Endothelial cell of umbilical vein (primary cell): ENCODE measurements around the gene FAM193A. TPM values are rescaled to one million over a fixed set of nuclear protein-coding genes. Genes with fewer than 3 reads are reported as not detected.

Source experiments
- BruUV-seq: library from RNA; stranded (reverse); fragments of 400-500 nt; replicated peaks from 2 replicates; lab custom pipeline; 2021; lab: Mats Ljungman, UMichigan
- CTCF ChIA-PET: fragments of 300-600, 350-600 bp; sonication (Branson Sonifier 250); formaldehyde crosslinking; loops from one replicate; lab custom pipeline; 2021; ENCODE audit warnings: antibody characterized with exemption, inconsistent platforms; lab: Charles Lee
- POLR2A ChIA-PET: fragments of 300-600, 350-600 bp; sonication (Branson Sonifier 250); formaldehyde crosslinking; loops from one replicate; lab custom pipeline; 2021; ENCODE audit warnings: antibody characterized with exemption, inconsistent platforms; lab: Charles Lee
- DNase-seq: peaks from one replicate; pipeline ENCODE4 v3.0.0-alpha.2; 2011; ENCODE audit warnings: low read depth, low spot score
- FAIRE-seq: peaks from 2 replicates; lab custom pipeline; 2011; peaks lifted over from hg19 to GRCh38; lab: Jason Lieb, UNC
- H2AFZ ChIP-seq: 2 replicates; pipeline ENCODE4 v1.6.0; 2012; ENCODE audit warnings: low read depth, low read length, control low read depth, inconsistent platforms
- H3K27ac ChIP-seq: 2 replicates; pipeline ENCODE4 v1.5.1; 2011; ENCODE audit warnings: low read depth, mild to moderate bottlenecking, control low read depth, low read length, moderate library complexity; ENCODE audit not compliant: insufficient read depth
- H3K27me3 ChIP-seq, 2 experiments: 2 replicates each; pipeline versions ENCODE4 v1.6.0 to v1.6.1; 2011; ENCODE audit warnings: low read length in 2 of 2, mixed read lengths in 1 of 2; ENCODE audit not compliant: control insufficient read depth in 2 of 2, insufficient read depth in 2 of 2
- H3K36me3 ChIP-seq, 2 experiments: 2 replicates in 1 of 2; 3 replicates in 1 of 2; pipeline ENCODE4 v1.5.1; 2011; ENCODE audit warnings: low read length in 2 of 2, mild to moderate bottlenecking in 1 of 2, moderate library complexity in 1 of 2; ENCODE audit not compliant: control insufficient read depth in 2 of 2, insufficient read depth in 2 of 2; ENCODE audit errors: extremely low read depth in 1 of 2
- H3K4me1 ChIP-seq: 3 replicates; pipeline ENCODE4 v1.5.1; 2011; ENCODE audit warnings: mild to moderate bottlenecking, low read length; ENCODE audit not compliant: control insufficient read depth, insufficient read depth; ENCODE audit errors: extremely low read depth
- H3K4me2 ChIP-seq: 2 replicates; pipeline ENCODE4 v1.6.1; 2011; ENCODE audit warnings: low read length, control low read depth, mixed read lengths; ENCODE audit not compliant: insufficient read depth
- H3K4me3 ChIP-seq, 3 experiments: fragments of 200-600 bp in 1 of 3; sonication (generic), shearing (Covaris generic) in 1 of 3; replicated peaks in 1 of 3; 2 replicates each; pipeline ENCODE4 v1.5.1; 2011 to 2016; ENCODE audit warnings: control low read depth in 3 of 3, low read length in 3 of 3, mild to moderate bottlenecking in 2 of 3, inconsistent platforms in 1 of 3, low read depth in 1 of 3, moderate library complexity in 1 of 3; ENCODE audit not compliant: insufficient read depth in 1 of 3
- H3K79me2 ChIP-seq: 2 replicates; pipeline ENCODE4 v1.6.0; 2012; ENCODE audit warnings: low read length, inconsistent platforms; ENCODE audit not compliant: control insufficient read depth, insufficient read depth
- H3K9ac ChIP-seq: replicated peaks from 2 replicates; pipeline ENCODE3; 2011; ENCODE audit warnings: low read length, control low read depth; ENCODE audit not compliant: insufficient read depth; ENCODE audit errors: extremely low read depth
- H3K9me1 ChIP-seq: replicated peaks from 3 replicates; pipeline ENCODE4 v1.6.0; 2011; ENCODE audit warnings: mild to moderate bottlenecking, low read length; ENCODE audit not compliant: control insufficient read depth, insufficient read depth; ENCODE audit errors: extremely low read depth
- H3K9me3 ChIP-seq: replicated peaks from 2 replicates; pipeline ENCODE4 v1.5.1; 2012; ENCODE audit warnings: low read length, inconsistent platforms; ENCODE audit not compliant: control insufficient read depth, insufficient read depth
- H4K20me1 ChIP-seq: replicated peaks from 2 replicates; pipeline ENCODE3; 2011; ENCODE audit warnings: mild to moderate bottlenecking, low read length; ENCODE audit not compliant: control insufficient read depth, insufficient read depth; ENCODE audit errors: extremely low read depth
- EZH2 ChIP-seq: IDR thresholded peaks from 2 replicates; pipeline ENCODE4 v1.6.1; 2012; ENCODE audit warnings: borderline replicate concordance, low read depth, mild to moderate bottlenecking, moderate library complexity, low read length, inconsistent platforms; ENCODE audit not compliant: severe bottlenecking
- FOS ChIP-seq: IDR thresholded peaks from 2 replicates; pipeline ENCODE4 v1.6.1; 2011; ENCODE audit warnings: mild to moderate bottlenecking, low read length, moderate library complexity, borderline replicate concordance; ENCODE audit not compliant: insufficient read depth
- GATA2 ChIP-seq: IDR thresholded peaks from 2 replicates; pipeline ENCODE4 v1.7.0; 2011; ENCODE audit warnings: low read depth, mild to moderate bottlenecking, moderate library complexity, mixed read lengths, low read length; ENCODE audit not compliant: insufficient read length, insufficient read depth
- JUN ChIP-seq: IDR thresholded peaks from 2 replicates; pipeline ENCODE4 v1.6.1; 2011; ENCODE audit warnings: borderline replicate concordance, low read depth; ENCODE audit not compliant: insufficient read length, insufficient read depth
- MAX ChIP-seq: IDR thresholded peaks from 2 replicates; pipeline ENCODE4 v1.6.1; 2011; ENCODE audit not compliant: insufficient read depth, insufficient read length
- MYC ChIP-seq: IDR thresholded peaks from one replicate; pipeline ENCODE4 v1.6.1; 2011; ENCODE audit warnings: mild to moderate bottlenecking, low read depth, low read length
- POLR2A ChIP-seq: IDR thresholded peaks from 2 replicates; pipeline ENCODE4 v1.6.1; 2012; ENCODE audit warnings: low read depth, mild to moderate bottlenecking, control low read depth, low read length
- POLR2AphosphoS5 ChIP-seq: IDR thresholded peaks from 2 replicates; pipeline ENCODE4 v1.6.1; 2012; ENCODE audit warnings: low read depth, mild to moderate bottlenecking, control low read depth, low read length, moderate library complexity; ENCODE audit not compliant: insufficient read depth
- dilution Hi-C: fragments of 300-500 bp; cut with MboI; formaldehyde crosslinking; loops from one replicate; pipeline ENCODE4 v1.15.0; 2019; ENCODE audit warnings: low sequenced_read_pairs; ENCODE audit not compliant: extremely low pct_ligation_motif_present
- intact Hi-C: fragments of 100-400 bp; cut with micrococcal nuclease; formaldehyde crosslinking; loops from one replicate; pipeline ENCODE4 v1.10.0; 2022
- polyA plus RNA-seq, 4 experiments: library from polyadenylated mRNA; depleted of rRNA in 3 of 4; stranded (reverse) in 3 of 4; unstranded in 1 of 4; fragments of >200 nt; gene quantifications; 2 replicates each; pipeline versions ENCODE4 v1.2.1 to v1.2.3, GENCODE V29; 2011 to 2012; ENCODE audit warnings: missing spikeins in 1 of 4
- total RNA-seq: library from RNA; stranded (reverse); gene quantifications from 2 replicates; pipeline ENCODE4 v1.2.3, GENCODE V29; 2021
- TF ChIP-seq, protein P1 (sequence below), 2 donors: IDR thresholded peaks; 1 replicate in 1 of 2; 2 replicates in 1 of 2; pipeline ENCODE4 v1.5.1; 2011; ENCODE audit warnings: low read length in 2 of 2, mild to moderate bottlenecking in 2 of 2, moderate library complexity in 2 of 2, control low read depth in 1 of 2, inconsistent platforms in 1 of 2, low read depth in 1 of 2; ENCODE audit not compliant: insufficient read depth in 1 of 2; ENCODE audit errors: extremely low read depth in 1 of 2

FAM193A gene
- total and polyA plus RNA-seq, 2 donors (not counting 3 experiments of a cell fraction or from before 2014, with no cell fraction given): 12.3 to 32.1 TPM

- H2AFZ ChIP-seq: no peak overlapping the region
- no peak for TF ChIP-seq MAX
- TF ChIP-seq, protein P1, sequence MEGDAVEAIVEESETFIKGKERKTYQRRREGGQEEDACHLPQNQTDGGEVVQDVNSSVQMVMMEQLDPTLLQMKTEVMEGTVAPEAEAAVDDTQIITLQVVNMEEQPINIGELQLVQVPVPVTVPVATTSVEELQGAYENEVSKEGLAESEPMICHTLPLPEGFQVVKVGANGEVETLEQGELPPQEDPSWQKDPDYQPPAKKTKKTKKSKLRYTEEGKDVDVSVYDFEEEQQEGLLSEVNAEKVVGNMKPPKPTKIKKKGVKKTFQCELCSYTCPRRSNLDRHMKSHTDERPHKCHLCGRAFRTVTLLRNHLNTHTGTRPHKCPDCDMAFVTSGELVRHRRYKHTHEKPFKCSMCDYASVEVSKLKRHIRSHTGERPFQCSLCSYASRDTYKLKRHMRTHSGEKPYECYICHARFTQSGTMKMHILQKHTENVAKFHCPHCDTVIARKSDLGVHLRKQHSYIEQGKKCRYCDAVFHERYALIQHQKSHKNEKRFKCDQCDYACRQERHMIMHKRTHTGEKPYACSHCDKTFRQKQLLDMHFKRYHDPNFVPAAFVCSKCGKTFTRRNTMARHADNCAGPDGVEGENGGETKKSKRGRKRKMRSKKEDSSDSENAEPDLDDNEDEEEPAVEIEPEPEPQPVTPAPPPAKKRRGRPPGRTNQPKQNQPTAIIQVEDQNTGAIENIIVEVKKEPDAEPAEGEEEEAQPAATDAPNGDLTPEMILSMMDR (IDR thresholded peaks at IDR 0.05; ENCODE audit: extremely low read depth in 1 of 2, insufficient read depth in 1 of 2, low read depth in 1 of 2, low read length in 2 of 2): no peak
- no peak for TF ChIP-seq POLR2AphosphoS5
- no peak for TF ChIP-seq EZH2
- no peak for TF ChIP-seq MYC
- TF ChIP-seq FOS: no peak
- no peak for TF ChIP-seq GATA2
- no peak for TF ChIP-seq POLR2A
- TF ChIP-seq JUN: no peak
- BruUV-seq: no TSS peak
- no peak overlapping the region for H3K4me2 ChIP-seq
- intact Hi-C loops: no loop called here
- peaks cover 89% of the 10 kb centered on the region for H3K79me2 ChIP-seq
- H3K4me1 ChIP-seq: no peaks in the 10 kb centered on the region
- CTCF ChIA-PET: interaction anchor here (2.3 kb wide), 1 partner anchor 11 kb away, joined by 7 read pairs; no protein-coding TSS in a partner anchor
- H3K9me3 ChIP-seq: no peaks in the 10 kb centered on the region
- no peak for DNase-seq
- no peak overlapping the region for H3K27ac ChIP-seq
- no peak overlapping the region for H3K9ac ChIP-seq
- POLR2A ChIA-PET: no interaction called here
- dilution Hi-C loops: no loop called here
- H3K4me3 ChIP-seq: no peak overlapping the region
- no peaks in the 10 kb centered on the region for H3K27me3 ChIP-seq
- no peak for FAIRE-seq
- no peaks in the 10 kb centered on the region for H3K9me1 ChIP-seq
- H4K20me1 ChIP-seq: no peaks in the 10 kb centered on the region
- H3K36me3 ChIP-seq: no peaks in the 10 kb centered on the region
These were observed 39.8 kb downstream of the FAM193A start for GRCh38 chr4:2576290-2576689.
